ENCODE data around the gene CTNNA2.

DNA sequence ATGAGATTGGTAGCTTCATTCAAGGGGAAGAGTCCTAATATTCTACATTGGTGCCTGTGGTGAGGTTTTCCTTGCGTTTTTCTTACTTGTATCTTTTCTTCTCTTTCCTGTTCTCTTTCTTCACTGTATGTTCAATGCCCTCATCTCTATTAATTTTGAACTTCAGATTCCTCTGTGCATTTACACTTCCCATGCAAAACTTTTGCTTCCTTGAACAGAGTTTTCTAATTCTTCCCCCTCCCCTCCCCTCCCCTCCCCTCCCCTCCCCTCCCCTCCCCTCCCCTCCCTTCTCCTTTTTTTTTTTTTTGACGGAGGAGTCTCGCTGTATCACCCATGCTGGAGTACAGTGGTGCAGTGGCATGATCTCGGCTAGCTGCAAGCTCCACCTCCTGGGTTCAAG is 403.4 kb downstream of the CTNNA2 start:
- TF ChIP-seq, protein P1, sequence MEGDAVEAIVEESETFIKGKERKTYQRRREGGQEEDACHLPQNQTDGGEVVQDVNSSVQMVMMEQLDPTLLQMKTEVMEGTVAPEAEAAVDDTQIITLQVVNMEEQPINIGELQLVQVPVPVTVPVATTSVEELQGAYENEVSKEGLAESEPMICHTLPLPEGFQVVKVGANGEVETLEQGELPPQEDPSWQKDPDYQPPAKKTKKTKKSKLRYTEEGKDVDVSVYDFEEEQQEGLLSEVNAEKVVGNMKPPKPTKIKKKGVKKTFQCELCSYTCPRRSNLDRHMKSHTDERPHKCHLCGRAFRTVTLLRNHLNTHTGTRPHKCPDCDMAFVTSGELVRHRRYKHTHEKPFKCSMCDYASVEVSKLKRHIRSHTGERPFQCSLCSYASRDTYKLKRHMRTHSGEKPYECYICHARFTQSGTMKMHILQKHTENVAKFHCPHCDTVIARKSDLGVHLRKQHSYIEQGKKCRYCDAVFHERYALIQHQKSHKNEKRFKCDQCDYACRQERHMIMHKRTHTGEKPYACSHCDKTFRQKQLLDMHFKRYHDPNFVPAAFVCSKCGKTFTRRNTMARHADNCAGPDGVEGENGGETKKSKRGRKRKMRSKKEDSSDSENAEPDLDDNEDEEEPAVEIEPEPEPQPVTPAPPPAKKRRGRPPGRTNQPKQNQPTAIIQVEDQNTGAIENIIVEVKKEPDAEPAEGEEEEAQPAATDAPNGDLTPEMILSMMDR (IDR thresholded peaks at IDR 0.05), result no peak
- no peak for TF ChIP-seq POLR2A (IDR thresholded peaks at IDR 0.05)

All from right lobe of liver (tissue), 4 donors.